Measurements from ENCODE around the gene PLCXD1.

The PLCXD1 gene

DNA sequence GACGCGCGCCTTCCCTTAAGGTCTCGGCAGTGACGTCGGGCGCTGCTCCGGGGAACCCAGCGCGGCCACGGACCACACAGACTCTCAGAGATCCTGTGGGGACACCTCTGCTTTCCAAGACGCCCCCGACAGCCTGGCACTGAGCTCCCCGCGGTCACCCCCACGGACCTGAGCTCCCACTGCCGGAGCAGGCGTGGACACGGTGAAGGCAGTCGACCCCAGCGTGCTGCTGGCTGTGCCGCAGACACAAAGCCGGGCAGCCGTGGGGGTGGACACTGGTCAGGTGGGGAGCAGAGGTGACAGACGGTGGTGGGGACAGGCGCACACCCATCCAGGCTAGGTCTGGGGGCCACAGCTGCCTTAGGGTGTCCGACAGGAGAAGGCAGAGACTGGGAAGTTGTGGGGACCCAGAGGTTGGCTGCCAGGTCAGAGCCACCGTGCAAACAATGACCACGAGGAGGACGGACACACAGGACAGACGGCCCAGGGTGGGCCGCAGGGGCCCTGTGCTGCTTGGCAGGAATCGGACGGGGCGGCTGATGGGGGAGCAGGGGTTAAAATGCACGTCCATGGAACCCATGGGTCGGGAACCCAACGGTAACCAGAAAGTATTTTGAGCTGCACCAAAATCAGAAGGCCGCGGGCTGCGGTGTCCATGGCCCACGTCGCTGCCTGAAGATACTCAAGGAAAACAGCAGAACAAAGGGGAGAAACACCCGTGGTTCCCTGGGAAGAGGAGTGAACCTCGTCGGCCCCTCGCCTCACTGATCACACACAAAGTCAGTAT, 54.0 kb downstream of the PLCXD1 start:
- DNase-seq (ENCODE audit: low spot score): no peak

DNA sequence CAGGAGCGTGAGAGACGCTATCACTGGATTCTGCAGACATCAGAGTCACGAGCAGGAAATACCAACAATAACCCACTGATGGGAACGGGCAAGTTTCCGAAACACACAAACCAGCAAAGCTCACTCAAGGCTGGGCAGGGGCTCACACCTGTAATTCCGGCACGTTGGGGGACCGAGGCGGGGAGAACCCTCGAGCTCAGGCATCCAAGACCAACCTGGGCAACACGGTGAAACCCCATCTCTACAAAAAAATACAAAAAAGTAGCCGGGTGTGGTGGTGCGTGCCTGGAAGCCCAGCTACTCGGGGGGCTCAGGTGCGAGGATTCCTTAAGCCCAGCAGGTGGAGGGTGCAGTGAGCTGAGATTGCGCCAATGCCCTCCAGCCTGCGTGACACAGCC, 54.6 kb downstream of the PLCXD1 start:
- DNase-seq (ENCODE audit: low spot score): no peak

DNA sequence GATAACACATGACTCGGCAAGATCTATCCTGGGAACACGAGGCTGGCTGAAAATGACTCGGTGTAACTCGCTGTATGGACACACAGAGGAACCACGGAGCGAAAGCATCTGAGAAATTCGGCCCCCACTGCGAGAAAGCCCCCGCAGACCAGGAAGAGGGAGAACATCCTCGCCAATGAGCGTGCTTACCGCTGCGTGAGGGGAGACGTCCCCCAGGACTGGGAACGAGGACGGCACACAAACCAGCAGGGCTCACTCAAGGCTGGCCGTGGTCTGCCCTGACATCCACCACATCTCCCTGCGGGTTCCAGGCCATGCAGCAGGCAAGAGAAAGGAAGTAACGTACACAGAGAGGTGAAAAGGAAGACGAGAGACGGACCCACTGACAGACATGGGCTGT, 55.0 kb downstream of the PLCXD1 start:
- no peak for DNase-seq (ENCODE audit: low spot score)

DNA sequence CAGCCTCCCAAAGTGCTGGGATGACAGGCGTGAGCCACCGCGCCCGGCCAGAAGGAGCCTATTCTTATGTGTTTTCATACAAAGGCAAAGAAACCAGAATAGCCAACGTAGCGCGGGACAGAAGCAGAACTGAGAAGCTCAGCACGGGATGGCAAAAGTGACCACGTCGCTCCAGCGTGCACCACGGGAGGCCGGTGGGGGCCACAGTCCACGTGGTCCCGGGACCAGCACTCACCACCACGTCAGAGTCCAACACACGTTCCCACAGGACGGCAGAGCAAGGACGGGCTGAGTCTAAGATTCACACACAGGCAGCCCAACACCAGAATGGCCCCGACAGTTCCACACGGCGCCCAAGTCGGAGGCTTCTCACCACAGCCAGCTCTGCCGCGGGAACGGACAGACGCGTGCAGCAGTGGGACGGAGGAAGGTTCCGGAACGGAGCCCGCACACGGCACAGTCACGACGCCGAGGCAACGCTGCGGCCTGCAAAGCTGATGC, 56.2 kb downstream of the PLCXD1 start:
- DNase-seq (ENCODE audit: low spot score): no peak

DNA sequence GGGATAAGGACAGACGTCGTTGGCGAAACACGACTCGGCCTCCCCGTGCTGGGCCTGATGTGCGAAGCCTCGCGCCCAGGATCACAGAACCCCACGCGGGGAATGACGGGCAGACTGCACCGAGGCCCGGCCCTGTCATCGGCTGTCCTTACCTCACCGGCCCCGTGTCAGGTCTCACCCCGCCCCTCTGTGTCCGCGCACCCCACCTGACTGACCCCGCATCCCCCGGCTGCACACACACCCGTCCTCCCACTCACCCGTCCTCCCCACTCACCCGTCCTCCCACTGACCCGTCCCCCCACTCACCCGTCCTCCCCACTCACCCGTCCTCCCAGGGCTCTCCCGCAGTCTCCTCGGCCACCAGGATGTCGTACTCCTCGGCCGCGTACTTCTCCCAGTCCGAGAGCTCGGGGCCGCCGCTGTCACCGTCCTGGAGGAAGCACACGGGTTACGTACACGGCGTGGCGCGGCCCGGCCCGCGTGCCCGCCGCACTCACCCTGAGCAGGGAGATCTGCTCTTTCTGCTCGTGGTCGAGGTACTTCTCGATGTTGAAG, 57.2 kb downstream of the PLCXD1 start:
- no peak for DNase-seq (ENCODE audit: low spot score)

DNA sequence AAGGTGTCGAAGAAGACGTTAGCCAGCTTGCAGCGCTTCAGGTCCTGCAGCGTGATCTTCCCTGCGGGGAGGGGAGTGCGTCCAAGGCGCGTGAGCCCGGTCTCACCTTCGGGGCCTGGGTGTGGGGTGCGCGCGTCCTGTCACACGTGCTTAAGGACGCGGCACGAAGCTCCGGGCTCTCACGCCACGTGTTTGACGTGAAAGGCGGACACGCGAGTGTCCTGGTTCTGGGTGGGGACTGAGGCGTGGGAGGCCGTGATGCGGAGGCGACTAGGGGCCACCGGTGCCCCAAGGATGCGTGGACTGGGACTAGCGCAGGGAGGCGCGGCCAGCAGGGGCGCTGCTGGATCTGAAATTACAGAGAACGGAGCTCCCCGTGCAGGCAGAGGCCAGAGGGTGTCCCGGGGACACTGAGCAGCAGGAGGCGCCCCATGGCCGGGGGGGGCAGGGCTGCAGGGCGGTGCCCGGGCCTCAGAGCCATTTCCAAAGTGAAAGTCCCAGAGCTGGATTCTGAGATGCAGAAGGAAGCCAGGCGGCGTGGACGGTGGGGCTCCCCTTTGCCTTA, 57.7 kb downstream of the PLCXD1 start:
- no peak for DNase-seq (ENCODE audit: low spot score)

DNA sequence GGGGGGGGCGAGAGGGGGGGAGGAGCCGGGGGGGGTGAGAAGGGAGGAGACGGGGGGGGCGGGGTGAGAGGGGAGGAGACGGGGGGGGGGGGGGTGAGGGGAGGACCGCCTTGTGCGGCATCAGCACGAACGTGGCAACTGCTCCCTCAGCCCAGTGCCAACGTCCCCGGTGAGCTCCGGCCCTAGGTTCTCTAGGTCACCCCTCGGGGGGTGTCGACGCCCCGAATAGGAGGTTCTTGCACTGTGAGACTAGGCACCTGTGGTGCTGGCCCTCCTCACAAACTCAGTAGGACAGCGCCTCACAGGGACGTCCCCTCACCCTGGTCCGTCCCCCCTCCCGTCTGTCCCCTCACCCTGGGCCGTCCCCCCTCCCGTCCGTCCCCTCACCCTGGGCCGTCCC, 58.9 kb downstream of the PLCXD1 start:
- DNase-seq (ENCODE audit: low spot score): no peak

DNA sequence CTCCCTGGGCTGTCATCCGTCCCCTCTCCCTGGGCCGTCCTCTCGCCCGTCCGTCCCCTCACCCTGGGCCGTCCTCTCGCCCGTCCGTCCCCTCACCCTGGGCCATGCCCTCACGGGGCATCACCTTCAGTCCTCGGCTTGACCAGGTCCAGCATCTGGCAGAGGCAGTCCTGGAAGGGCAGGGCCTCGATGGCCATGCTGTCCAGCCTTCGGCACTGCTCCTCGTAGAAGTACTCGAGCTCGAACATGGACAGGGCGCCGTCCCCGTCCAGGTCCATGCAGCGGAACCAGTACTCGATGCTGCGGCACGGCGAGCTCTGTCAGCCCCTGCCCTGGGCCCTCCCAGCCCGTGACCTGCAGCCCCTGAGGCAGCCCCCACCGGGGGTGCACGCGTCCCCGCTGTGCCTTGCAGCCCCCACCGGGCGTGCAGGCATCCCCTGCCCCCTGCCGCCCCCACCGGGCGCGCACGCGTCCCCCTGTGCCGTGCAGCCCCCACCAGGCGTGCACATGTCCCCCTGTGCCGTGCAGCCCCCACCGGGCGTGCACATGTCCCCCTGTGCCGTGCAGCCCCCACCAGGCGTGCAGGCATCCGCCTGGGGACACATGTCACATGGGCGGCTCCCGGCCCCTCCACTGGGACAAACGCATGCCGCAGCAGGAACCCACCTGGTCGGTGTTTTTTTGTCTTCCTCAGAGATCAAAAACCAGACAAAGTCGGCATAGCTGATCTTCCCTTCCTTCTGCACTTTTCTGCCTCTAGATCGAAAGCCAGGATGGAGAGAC, 59.7 kb downstream of the PLCXD1 start:
- DNase-seq (ENCODE audit: low spot score): no peak

DNA sequence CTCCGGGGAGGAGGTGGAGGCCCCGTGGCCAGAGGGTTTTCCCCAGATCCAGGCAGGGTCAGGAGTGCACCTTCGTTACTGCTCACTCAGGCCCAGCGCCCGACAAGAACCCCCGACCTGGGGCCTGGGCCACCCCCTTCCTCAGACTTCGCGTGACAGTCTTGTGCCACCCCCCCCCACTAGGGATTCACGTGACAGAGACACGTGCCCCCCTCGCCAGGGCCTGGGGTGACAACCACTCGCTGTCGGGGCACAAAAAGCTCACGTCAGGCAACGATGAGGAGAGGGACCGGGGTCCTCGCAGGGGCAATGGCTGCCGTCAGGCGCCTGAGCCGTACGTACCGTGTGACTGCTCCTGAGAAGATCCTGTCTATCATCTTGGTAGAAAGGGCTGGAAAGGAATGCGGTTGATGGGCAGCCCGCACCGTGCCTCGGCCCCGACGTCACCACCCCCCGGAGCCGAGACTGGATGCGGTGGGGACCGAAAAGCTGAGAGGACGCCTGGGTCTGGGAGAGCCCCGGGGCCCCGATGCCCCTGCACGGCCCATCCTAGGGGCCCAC, 60.4 kb downstream of the PLCXD1 start:
- no peak for DNase-seq (ENCODE audit: low spot score)

DNA sequence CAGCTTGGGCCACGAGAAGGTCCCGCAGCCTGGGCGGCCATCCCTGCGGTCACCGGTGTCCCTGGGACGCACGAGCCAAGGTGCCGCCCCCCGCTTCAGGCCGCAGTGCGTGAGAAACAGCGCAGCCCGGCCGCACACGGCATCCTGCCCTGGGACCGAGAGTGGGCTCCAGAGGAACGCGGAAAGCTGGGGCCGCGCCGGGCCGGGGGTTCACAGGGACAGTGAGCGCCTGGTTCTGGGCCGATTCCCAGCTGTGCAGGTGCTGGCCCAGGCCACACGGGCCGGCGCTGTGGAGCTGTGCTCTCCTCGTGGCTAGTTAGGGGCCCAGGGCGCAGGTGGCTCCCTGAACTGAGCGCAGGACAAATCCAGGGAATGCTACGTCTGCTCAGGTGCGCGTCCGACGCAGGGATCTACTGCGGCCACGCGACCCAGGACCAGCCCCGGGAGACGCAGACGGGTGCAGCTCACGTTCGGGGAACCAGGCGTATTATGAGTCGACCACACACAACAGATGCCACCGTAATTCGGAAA, 63.3 kb downstream of the PLCXD1 start:
- no peak for DNase-seq (ENCODE audit: low spot score)

DNA sequence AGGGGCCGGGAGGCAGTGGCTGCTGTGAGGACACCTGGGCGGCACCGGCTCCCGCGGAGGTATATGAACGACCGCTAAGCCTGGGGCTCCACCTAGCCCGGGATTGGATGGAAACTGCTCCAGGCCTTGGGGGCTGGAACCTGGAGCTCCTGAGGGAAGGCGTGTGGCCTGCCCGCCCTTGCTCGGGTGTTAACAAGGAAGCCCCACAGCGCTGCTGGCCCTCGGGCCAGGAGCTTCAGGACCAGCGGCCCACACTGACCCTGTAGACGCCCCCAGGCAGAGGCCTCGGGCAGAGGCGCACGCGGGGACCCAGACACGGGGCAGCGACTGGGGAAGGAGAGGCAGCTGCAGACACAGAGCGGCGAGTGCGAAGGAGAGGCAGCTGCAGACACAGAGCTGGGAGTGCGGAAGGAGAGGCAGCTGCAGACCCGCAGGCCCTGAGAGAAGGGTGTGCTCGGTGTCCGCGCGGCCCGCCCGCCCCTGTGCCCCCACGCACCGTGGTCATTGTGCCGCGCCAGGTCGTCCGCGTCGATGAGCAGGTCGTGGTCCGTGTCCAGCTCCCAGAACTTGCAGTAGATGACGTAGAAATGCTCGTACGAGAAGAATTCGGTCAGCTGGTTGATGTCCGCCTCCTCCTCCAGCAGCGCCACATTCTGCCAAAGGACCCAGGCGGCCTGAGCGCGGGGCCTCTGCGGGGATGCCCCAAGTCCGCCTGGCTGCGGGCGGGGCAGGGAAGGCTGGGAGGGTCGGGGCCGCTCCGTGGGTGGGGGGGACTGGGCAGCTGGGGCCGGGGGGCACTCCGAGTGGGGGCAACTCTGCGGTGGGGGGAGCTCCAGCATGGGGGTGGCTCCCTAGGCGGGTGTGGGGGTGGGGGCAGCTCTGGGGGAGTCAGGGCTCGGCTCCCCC, 64.1 kb downstream of the PLCXD1 start:
- no peak for DNase-seq (ENCODE audit: low spot score)

DNA sequence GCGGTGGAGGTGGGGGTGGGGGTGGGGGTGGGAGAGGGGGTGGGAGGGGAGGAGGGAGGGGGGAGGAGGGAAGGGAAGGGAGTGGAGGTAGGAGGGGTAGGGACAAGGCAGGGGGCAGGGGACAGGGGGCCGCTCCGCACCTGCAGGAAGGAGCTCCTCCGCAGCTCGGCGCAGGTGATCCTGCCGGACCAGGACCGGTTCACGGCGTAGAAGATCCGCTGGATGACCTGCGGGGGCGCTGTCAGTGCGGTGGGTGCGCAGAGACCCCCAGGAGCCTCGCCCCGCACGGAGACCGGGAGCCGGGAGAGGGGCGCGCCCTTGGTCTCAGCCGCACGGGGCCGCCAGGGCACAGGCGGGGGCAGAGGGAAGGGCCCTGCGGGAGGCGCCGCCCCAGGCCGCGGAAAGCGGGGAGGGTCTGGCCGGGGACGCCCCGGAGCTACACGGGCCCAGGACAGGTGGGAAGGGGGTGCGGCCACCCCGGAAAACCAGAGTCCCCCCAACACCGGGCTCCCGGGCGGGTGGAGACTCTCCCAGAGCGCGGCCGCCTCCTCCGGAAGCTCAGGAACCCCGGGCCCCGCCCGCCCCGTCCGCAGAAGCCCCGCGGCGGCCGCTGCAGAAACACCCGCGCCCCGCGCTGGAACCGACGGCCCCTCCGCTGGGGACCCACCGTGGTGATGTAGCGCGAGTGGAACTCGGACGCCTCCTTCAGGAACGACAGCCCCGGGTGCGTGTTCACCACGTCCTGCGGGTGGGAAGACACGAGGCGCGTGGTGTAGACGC, 65.0 kb downstream of the PLCXD1 start:
- no peak for DNase-seq (ENCODE audit: low spot score)

DNA sequence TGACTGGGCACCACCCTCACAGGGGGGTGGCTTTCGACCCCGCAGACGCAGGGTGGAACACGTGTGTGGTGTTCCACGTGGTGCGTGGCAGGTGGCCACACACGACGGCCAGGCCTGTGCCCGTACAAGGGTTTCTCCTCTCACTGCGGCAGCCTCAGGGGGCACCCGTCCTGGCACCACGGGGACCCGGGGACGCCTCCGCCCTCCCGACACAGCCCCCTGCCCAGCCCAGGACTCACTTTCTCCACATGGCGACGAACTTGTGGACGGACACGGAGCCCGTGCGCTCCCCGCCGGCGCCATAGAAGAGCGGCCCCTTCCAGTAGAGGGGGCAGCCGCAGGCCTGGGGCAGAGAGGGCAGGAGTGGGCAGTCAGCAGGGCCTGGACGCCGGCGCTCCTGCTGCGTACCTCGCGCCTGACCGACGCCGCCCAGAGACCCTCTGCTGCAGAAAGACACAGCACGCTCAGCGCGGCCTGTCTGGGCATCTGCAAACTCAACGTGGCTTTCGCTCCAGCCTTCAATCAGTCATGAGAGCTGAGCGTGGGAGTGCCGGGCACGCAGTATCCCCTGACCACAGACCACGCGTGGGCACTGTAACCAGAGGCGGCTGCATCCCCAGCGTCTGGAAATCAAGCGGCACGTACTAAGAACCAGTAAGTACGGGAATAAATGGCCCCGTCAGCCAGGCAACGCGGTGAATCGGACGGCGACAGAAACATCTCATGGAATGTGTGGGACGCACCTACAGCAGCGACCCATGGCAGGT, 66.4 kb downstream of the PLCXD1 start:
- no peak for DNase-seq (ENCODE audit: low spot score)

DNA sequence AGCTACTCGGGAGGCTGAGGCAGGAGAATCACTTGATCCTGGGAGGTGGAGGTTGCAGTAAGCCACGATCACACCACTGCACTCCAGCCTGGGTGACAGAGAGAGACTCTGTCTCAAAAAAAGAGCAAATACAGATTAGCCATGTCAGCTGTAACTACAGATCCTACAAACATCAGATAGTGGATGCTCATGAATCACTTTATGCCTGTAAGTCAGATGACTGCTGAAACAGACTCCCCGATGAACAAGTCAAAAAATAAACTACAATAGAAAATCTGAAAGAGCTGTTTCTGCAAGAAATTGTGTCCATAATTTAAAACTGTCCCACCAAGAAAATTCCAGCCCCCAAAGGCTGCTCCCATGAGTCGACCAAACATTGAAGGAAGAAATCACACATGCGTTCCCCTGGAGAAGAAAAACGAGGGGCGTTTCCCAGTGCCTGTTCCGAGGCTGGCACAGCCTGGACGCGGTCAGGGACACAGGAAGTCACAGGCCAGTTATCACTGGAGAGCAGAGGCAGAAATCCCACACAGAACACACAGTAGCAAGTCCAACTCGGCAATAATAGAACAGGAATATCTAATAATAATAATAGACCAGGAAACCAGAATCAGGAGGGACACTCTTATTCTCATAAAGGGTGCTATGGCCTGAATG, 67.4 kb downstream of the PLCXD1 start:
- no peak for DNase-seq (ENCODE audit: low spot score)

DNA sequence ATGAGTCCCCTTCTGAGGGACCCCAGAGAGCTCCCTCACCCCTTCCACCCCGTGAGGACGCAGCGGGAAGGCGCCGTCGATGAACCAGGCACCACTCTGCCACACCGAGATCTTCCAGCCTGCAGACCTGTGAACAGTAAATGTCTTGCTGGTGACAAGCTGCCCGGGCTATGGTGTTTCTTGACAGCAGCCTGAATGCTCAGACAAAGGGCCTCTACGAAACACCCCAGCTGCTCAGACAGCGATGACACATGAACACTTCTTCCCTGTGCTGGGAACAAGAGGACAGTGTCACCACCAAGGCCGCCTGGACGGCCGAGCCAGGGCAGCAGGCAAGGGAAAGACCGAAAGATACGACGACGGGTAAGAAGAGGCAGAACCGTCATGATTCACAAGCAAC, 68.0 kb downstream of the PLCXD1 start:
- peak; percentile 81 for DNase-seq (ENCODE audit: low spot score)

DNA sequence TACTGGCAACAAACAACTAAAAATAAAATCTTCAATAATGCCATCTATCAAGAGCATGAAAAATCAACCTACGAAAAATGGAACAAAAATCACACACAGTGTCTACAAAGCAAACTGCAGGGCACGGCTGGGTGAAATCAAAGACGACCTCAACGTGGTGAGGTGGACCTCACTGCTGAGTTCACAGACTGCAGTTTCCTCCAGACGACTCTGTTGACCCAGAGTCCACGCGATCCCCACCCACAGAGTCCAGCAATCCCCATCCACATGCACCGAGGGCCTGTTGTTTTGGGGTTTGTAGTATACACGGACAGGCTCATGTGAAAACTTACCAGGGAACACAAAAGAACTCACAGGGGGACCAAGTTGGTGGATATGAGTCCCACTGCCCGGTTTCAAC, 68.5 kb downstream of the PLCXD1 start:
- DNase-seq (ENCODE audit: low spot score): no peak

DNA sequence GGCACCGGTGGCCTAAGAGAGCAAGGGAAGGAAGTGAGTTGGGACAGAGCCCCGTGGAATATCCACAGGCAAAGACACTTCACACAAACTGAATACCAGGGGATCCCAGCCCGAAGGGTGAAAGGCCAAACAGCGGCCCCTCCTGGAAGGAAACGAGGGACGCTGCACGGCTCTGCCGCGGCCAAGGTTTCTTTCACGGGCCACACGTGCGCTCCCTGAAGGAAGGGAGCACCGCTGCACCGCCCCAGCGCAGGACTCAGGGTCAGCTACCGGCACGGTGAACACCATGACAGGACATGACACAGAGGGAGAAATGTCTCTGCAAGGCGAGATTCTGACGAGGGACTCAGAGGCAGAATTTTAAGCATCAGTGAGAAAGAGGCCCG, 69.0 kb downstream of the PLCXD1 start:
- DNase-seq (ENCODE audit: low spot score): no peak

DNA sequence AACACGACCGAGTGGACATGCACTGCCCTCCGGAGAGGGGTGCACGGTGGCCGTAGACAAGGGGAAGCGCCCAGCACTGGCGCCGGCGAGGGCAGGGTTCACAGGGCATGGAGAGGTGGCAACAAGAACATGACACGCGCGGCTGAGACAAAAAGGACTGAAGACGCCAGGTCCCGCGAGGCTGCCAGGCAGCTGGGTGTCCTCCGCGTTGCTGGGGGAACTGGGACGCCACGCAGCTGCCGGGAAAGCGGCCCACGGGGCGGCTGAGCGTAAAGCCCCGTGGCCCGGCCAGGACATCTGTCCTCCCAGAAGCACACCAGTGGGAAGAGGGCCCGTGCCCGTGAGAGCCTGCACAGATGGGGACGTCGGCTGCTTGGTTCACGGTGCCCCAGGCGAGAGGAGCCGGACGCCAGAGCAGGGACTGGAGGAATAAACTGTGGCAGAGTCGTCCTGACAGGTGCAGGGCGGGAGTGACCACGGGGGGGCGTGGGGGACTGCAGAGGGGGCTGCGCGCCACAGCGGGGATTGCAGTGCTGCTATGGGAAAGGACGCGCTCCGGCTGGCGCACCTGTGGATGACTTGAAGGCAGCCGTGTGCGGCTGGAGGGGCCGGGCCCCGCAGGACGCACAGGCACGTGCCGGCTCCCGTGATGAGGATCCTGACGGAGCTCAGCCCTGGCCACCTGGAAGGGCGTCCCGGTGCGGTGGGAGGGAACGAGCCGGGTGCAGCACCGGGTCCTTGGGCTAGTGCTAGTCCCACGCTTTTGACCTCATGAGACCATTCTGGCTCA, 69.5 kb downstream of the PLCXD1 start:
- no peak for DNase-seq (ENCODE audit: low spot score)

Data from Ammon's horn (tissue), 1 donor.